ENCODE data around the gene NPFF. TPM values are rescaled to one million over a fixed set of nuclear protein-coding genes. Genes with fewer than 3 reads are reported as not detected.
A peak's percentile ranks its signal among the peaks of the same experiment; 100 is the strongest.

NPFF gene
- total RNA-seq, 1 donor: not detected

DNA sequence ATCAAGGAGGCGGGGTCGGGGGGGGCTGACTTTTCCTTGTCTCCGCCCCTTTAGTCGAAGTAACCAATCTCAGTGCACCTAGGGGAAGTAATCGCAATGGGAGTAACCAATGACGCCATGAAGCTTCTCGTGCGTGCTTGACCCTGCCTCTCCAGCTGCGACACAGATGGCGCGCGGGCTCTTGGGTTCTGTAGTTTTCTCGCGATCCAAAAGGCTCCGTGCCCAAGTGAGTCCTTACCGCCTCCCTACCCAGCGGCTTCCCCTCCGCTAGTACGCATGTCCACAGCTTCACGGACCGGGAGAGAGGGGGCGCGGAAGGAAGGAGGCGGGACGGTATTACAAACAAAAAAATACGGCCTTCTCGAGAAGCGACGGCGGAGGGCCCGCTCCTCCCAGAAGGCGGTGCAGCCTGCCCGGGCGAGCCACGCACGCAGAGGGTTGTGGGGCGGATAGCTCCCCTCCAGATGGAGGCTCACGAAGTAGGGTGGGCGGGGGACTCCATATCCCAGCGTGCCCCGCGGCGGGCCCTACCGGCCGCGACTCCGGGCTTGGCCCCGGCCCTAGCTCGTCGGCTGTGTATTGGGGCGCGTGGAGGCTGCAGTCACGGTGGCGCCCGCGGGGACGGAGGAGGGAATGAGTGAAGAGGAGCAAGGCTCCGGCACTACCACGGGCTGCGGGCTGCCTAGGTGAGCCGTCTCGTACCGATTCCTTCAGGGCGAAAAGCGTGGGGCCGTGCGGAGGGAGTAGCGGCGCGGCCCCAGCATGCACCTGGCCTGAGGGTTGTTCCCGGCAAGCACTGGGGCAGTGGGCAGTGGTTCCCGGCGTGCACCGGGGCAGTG lies 6.3 kb downstream of the NPFF start, which contains the start of gene TARBP2:
TSS of gene TARBP2 (plus strand) at position 508 of the 839 bp plus-strand sequence. CDS start at position 634, 126 bp downstream.
- TF ChIP-seq, protein P1, sequence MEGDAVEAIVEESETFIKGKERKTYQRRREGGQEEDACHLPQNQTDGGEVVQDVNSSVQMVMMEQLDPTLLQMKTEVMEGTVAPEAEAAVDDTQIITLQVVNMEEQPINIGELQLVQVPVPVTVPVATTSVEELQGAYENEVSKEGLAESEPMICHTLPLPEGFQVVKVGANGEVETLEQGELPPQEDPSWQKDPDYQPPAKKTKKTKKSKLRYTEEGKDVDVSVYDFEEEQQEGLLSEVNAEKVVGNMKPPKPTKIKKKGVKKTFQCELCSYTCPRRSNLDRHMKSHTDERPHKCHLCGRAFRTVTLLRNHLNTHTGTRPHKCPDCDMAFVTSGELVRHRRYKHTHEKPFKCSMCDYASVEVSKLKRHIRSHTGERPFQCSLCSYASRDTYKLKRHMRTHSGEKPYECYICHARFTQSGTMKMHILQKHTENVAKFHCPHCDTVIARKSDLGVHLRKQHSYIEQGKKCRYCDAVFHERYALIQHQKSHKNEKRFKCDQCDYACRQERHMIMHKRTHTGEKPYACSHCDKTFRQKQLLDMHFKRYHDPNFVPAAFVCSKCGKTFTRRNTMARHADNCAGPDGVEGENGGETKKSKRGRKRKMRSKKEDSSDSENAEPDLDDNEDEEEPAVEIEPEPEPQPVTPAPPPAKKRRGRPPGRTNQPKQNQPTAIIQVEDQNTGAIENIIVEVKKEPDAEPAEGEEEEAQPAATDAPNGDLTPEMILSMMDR (IDR thresholded peaks at IDR 0.05; ENCODE audit: insufficient read depth, low read length): no peak
- H3K4me3 ChIP-seq (ENCODE audit: low read depth, low read length): peak within 1 kb of the TSS; percentile 91
- DNase-seq (ENCODE audit: low read depth): peak; percentile 100

DNA sequence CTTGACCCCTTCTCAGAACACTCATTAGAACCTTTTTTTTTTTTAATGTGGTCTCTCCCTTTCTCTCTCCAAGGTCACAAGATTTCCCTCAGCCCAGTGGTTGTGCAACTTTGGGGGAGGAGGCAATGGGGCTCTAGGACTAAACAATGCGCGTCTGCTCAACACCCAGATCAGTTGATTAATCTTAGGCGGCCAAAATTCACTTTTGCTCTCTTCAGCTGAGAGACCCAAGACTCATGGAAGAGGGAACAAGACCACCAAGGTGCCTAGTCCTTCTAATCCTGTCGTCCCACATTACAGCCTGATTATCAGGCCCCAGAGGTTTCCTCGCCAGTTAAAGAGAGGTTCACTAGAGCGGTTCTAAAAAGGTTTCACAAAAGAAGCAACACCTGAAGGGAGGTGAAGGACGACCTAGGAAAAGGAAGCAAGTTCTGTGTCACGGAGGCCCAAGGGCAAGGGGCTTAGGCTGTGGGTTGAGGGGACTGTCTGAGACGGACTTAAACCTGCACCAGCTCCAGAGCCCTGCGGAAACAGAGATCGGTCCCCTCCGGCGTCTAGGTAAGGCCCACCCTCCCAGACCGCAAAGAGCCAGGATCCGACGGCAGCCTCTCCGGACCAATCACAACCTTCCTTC lies 7.0 kb downstream of the NPFF start:
- peak; percentile 91 for DNase-seq (ENCODE audit: low read depth)
- TF ChIP-seq, protein P1 (IDR thresholded peaks at IDR 0.05; ENCODE audit: insufficient read depth, low read length): no peak
- peak overlapping the region; percentile 91 for H3K4me3 ChIP-seq (ENCODE audit: low read depth, low read length)

DNA sequence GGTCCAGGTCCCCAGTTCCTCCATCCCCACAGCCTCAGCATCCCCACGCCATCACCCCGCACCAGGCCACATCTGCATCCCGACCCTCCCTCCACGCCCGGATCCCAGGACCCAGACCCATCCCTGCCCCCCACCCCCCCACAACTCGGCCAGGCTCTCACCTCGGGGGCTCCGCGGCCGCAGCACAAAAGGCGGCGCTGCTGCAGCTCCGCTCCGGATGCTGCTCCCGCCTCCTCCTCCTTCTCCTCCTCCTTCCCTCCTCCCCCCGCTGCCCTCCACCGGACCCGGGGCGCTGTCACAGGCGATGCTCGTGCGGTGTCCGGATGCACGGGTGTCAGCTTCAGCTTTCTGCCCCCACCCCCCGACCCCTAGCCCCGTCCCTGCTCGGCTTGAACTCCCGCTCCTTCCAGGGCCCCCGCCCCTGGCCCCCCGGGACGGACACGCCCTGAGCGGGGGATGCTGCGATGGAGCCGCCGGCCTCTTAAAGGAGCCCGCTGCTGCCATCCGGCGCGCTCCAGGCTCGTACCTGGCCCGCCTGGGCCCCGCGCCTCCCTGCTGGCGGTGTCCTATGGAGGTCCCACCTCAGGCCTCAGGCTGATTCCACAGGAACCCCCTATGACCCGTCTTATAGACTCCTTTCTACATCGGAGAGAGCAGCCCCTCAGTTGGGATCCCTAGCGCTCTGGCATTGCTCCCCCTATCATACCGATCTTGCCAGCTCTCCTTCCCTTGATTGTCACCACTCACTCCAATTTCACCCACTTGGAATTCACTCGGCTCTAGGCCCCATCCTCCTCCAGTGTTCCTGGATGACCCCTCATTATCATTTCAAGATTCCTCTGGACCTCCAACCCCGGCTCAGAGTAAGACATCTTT lies 7.8 kb downstream of the NPFF start, which contains the start of gene MAP3K12:
TSS of gene MAP3K12 (minus strand) at position 193 of the 876 bp plus-strand sequence. CDS start 12,067 bp downstream, outside the sequence.
- TF ChIP-seq, protein P1 (IDR thresholded peaks at IDR 0.05; ENCODE audit: insufficient read depth, low read length): no peak
- peak within 1 kb of the TSS; percentile 91 for H3K4me3 ChIP-seq (ENCODE audit: low read depth, low read length)
- peak; percentile 54 for DNase-seq (ENCODE audit: low read depth)

DNA sequence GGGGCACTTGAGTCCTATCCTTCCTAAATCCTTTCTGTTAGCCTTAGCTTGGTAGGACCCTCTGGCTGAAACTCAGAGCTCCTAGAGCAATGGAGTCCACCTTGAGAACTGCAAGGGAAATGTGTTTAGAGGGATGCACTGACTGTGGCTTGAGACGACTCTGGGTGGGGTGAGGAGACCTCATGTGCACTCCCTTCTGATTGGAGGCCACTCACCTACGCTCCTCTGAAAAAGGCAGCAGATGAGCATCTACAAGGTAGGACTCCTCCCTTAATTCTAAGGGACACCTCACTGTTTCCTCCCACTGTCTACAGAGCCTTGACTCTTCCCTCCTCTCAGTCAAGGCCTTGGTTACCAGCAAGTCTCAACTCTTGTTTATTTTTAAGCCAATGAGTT lies 9.1 kb downstream of the NPFF start:
- TF ChIP-seq, protein P1 (IDR thresholded peaks at IDR 0.05; ENCODE audit: insufficient read depth, low read length): no peak
- H3K4me3 ChIP-seq (ENCODE audit: low read depth, low read length): peak overlapping the region; percentile 91
- DNase-seq (ENCODE audit: low read depth): no peak

DNA sequence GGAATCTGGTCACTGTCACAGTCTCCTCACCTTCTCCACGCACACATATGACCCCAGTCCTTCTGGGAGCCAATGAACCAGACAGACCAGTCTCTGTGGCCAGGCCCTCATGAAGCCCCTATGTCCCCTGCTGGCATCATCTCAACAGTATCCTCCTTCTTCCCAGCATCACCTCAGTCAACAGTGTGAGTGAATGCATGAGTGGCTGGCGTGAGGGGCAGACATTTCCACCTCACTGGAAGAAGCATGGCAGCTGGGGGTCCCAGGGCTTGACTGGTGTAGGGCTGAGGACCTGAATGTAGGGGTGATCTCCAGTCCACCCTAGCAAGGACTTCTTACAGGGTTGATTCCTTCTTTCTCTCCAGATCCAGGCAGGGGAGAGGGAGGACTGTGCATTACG lies 9.8 kb downstream of the NPFF start:
- DNase-seq (ENCODE audit: low read depth): no peak
- peak overlapping the region; percentile 28 for H3K4me3 ChIP-seq (ENCODE audit: low read depth, low read length)
- TF ChIP-seq, protein P1 (IDR thresholded peaks at IDR 0.05; ENCODE audit: insufficient read depth, low read length): no peak

DNA sequence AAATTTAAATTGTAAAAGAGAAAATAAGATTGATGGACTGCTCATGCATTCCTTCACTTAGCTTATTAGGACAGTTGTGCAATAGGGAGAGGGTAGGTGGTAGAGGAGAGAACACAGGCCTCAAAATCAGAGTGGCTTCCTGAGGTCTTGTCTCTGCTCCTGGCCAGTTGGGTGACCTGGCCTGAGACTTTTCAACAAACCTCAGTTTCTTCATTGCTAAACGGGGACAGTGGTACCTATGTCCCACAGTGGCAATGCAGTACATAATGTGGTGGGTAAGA lies 10.6 kb downstream of the NPFF start:
- H3K4me3 ChIP-seq (ENCODE audit: low read depth, low read length): peak overlapping the region; percentile 55
- TF ChIP-seq, protein P1 (IDR thresholded peaks at IDR 0.05; ENCODE audit: insufficient read depth, low read length): no peak
- no peak for DNase-seq (ENCODE audit: low read depth)
